Measurements from ENCODE around the gene TWIST1.

The TWIST1 gene

DNA sequence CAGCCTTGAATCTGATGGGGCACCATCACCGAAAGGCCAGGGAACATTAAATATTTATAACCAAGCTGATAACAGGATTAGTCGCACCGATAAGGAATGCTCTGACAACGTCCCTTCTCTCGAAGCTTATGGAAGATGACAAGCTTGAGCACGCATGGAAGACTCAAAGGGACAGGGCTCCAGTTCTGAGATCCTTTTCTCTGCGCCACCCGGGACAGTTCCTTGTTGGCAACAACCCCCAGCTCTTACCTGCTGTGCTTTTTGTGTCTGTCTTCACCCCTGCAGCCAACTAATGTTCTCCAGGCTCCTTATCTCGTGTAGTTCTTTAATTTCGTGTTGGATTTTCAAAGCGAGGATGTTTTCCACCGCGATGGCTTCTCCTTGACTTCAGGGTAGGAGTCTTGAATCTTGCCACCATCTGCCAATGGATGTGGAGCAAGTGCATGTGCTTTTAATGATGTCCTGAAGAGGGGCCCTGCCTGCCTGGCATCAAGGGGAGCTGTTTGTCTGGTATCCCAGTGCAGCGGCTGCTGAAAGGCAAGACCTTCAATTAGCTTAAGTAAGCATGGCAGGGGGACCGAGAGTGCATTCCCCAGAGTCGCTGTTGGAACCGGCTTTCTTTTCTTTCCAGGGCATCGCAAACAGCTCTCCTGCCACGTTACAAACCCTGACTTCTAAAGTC, 28.1 kb upstream of the TWIST1 start:
- no peak for DNase-seq (ENCODE audit: low read depth in 1 of 2, low spot score in 1 of 2)
- Histone ChIP-seq H3K27ac (replicated peaks) (no peak overlapping the region), H3K4me3 (replicated peaks; ENCODE audit: insufficient read depth, low read length) (no peak overlapping the region), H3K27me3 (ENCODE audit: insufficient read depth, poor library complexity, severe bottlenecking) (peaks cover 16% of the 10 kb centered on the region)
- no peak for TF ChIP-seq GABPA (IDR thresholded peaks at IDR 0.05; ENCODE audit: low read depth)
- TF ChIP-seq, protein P1, sequence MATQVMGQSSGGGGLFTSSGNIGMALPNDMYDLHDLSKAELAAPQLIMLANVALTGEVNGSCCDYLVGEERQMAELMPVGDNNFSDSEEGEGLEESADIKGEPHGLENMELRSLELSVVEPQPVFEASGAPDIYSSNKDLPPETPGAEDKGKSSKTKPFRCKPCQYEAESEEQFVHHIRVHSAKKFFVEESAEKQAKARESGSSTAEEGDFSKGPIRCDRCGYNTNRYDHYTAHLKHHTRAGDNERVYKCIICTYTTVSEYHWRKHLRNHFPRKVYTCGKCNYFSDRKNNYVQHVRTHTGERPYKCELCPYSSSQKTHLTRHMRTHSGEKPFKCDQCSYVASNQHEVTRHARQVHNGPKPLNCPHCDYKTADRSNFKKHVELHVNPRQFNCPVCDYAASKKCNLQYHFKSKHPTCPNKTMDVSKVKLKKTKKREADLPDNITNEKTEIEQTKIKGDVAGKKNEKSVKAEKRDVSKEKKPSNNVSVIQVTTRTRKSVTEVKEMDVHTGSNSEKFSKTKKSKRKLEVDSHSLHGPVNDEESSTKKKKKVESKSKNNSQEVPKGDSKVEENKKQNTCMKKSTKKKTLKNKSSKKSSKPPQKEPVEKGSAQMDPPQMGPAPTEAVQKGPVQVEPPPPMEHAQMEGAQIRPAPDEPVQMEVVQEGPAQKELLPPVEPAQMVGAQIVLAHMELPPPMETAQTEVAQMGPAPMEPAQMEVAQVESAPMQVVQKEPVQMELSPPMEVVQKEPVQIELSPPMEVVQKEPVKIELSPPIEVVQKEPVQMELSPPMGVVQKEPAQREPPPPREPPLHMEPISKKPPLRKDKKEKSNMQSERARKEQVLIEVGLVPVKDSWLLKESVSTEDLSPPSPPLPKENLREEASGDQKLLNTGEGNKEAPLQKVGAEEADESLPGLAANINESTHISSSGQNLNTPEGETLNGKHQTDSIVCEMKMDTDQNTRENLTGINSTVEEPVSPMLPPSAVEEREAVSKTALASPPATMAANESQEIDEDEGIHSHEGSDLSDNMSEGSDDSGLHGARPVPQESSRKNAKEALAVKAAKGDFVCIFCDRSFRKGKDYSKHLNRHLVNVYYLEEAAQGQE (IDR thresholded peaks at IDR 0.05; ENCODE audit: insufficient replicate concordance, low read depth): no peak

DNA sequence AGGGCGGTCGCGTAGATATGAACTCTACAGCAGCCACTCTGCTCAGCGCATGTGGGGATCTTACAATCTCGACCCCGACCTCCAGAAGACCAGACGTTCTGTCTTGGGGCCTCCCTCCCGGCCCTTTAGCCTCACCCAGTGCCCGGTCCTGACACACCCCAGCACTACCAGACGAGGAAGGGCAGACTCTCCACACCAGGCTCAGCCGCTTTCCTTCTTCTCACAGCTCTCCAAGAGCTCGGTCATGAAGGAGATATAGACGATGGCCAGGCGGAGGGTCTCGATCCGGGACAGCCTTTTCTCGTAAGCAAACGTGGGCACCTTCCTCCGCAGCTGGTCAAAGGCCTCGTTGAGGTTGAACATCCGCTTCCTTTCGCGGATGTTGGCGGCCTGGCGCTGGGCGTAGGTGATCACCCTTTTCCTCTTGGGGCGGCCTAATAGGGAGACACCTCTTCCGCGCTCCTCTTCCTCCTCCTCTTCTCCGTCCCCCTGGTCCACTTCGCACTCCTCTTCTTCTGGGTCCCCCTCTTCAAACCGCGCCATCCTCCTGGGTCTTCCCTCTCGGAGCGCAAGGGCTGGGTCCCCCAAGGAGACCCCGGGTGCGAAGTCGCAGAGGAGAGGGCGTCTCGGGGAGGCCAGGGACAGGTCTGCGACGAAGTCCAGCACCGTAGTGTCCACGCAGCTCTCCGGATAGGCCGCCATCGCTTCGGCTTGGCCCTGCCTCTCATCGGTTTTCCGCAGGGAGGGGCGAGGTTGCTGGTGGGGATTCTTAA, 27.4 kb upstream of the TWIST1 start, which contains the start of gene FERD3L:
TSS of gene FERD3L (minus strand) at position 761 of the 773 bp plus-strand sequence. CDS start at position 702, 59 bp downstream.
- Histone ChIP-seq H3K4me3 (replicated peaks; ENCODE audit: insufficient read depth, low read length) (no peak within 1 kb of the TSS), H3K27ac (replicated peaks) (no peak within 1 kb of the TSS), H3K27me3 (ENCODE audit: insufficient read depth, poor library complexity, severe bottlenecking) (peaks cover 16% of the 10 kb centered on the region)
- no peak for DNase-seq (ENCODE audit: low read depth in 1 of 2, low spot score in 1 of 2)
- TF ChIP-seq, protein P2, sequence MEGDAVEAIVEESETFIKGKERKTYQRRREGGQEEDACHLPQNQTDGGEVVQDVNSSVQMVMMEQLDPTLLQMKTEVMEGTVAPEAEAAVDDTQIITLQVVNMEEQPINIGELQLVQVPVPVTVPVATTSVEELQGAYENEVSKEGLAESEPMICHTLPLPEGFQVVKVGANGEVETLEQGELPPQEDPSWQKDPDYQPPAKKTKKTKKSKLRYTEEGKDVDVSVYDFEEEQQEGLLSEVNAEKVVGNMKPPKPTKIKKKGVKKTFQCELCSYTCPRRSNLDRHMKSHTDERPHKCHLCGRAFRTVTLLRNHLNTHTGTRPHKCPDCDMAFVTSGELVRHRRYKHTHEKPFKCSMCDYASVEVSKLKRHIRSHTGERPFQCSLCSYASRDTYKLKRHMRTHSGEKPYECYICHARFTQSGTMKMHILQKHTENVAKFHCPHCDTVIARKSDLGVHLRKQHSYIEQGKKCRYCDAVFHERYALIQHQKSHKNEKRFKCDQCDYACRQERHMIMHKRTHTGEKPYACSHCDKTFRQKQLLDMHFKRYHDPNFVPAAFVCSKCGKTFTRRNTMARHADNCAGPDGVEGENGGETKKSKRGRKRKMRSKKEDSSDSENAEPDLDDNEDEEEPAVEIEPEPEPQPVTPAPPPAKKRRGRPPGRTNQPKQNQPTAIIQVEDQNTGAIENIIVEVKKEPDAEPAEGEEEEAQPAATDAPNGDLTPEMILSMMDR (IDR thresholded peaks at IDR 0.05; ENCODE audit: insufficient read depth, low read length): no peak
- TF ChIP-seq POLR2AphosphoS5 (IDR thresholded peaks at IDR 0.05; ENCODE audit: low read depth) (no peak), GABPA (IDR thresholded peaks at IDR 0.05; ENCODE audit: low read depth) (no peak)

DNA sequence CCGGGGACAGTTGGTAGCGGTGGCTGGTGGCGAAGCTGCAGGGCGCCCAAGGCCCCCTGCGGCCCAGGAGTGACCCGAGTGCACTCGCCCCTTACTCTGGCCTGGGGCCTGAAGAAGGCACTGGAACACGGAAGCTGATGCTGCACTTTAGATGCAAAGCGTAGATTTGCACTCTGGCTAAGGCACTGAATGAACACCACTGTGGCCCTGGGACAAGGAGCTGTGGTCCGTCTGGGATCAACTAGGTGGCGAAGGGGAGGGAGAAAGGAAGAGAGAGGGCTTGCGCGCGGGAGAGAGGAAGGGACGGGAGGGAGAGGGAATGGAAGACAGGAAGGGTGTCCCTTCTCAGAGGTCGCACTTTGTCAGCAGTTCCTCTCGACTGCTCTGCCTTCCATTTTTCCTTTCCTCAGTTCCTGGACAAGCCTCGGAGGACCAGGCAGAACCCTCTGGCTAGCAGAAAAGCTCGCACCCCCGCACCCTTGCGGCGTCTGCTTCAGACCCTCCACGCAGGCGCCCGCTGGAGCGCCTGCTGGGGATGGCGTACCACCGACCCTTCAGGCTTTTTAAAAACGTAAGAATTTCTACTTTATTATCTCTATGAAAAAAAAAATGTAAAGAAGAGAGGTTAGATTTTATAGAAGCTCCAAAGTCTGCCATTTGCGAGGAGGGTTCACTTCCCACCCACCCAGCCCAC, 26.6 kb upstream of the TWIST1 start:
- no peak overlapping the region for H3K4me3 ChIP-seq (replicated peaks; ENCODE audit: insufficient read depth, low read length)
- no peak overlapping the region for H3K27ac ChIP-seq (replicated peaks)
- no peak for TF ChIP-seq GABPA (IDR thresholded peaks at IDR 0.05; ENCODE audit: low read depth)
- TF ChIP-seq, protein P1 (IDR thresholded peaks at IDR 0.05; ENCODE audit: insufficient replicate concordance, low read depth): no peak
- peaks cover 16% of the 10 kb centered on the region for H3K27me3 ChIP-seq (ENCODE audit: insufficient read depth, poor library complexity, severe bottlenecking)
- no peak for DNase-seq (ENCODE audit: low read depth in 1 of 2, low spot score in 1 of 2)

DNA sequence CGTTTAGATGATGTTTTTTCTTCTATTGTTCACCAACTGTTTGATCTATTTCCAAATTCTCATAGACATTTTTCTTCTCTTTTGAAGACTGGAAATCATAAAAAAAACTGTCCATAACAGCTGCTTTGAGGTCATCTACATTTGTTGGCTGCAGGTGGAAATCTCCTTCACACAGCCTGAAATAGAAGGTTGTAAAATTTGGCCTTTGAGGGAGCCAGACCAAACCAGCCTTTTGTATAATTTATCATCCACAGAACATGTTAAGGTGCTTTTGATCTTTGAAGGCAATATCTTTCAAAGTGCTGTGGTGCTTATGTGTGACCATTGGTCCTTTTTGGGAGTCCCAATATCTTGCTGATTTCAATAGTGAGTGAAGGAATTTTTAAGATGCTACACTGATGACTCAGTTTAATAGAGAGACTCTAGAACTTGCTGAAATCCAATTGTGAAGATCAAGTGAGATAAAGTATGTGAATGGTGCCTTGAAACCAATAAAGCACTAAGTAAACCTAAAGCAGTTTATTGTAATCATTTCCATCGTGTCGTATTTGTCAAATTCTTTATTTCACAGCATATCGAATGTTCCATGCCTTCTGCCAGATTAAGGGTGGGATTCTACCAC, 22.4 kb upstream of the TWIST1 start:
- TF ChIP-seq, protein P1 (IDR thresholded peaks at IDR 0.05; ENCODE audit: insufficient replicate concordance, low read depth): no peak
- no peak for TF ChIP-seq GABPA (IDR thresholded peaks at IDR 0.05; ENCODE audit: low read depth)
- TF ChIP-seq, protein P2 (IDR thresholded peaks at IDR 0.05; ENCODE audit: insufficient read depth, low read length): no peak
- TF ChIP-seq SPI1 (IDR thresholded peaks at IDR 0.05; ENCODE audit: borderline replicate concordance, low read depth): no peak
- TF ChIP-seq POLR2AphosphoS5 (IDR thresholded peaks at IDR 0.05; ENCODE audit: low read depth): no peak
- Histone ChIP-seq H3K27ac (replicated peaks) (no peak overlapping the region), H3K27me3 (ENCODE audit: insufficient read depth, poor library complexity, severe bottlenecking) (peaks cover 3% of the 10 kb centered on the region), H3K4me3 (replicated peaks; ENCODE audit: insufficient read depth, low read length) (no peak overlapping the region)
- no peak for DNase-seq (ENCODE audit: low read depth in 1 of 2, low spot score in 1 of 2)
